CD14-positive monocyte (primary cell): Measurements from ENCODE around the gene CD6. TPM values are rescaled to one million over a fixed set of nuclear protein-coding genes. Genes with fewer than 3 reads are reported as not detected.

ENCODE experiments used
- DNase-seq, 3 donors: peaks; one replicate each; pipeline ENCODE4 v3.0.0-alpha.2; 2011 to 2022
- H2AFZ ChIP-seq: 2 replicates; pipeline ENCODE4 v1.6.0; 2012; ENCODE audit warnings: mild to moderate bottlenecking, low read depth, low read length, inconsistent platforms; ENCODE audit not compliant: insufficient read depth, poor library complexity, severe bottlenecking
- H3K27ac ChIP-seq, 2 donors: 1 replicate in 1 of 2; 2 replicates in 1 of 2; pipeline ENCODE4 v1.5.1; 2012 to 2013; ENCODE audit warnings: low read length in 2 of 2, control low read depth in 1 of 2, inconsistent platforms in 1 of 2, low read depth in 1 of 2, mild to moderate bottlenecking in 1 of 2
- H3K27me3 ChIP-seq, 2 donors: one replicate each; pipeline versions ENCODE4 v1.6.0 to v1.6.1; 2011 to 2013; ENCODE audit warnings: low read length in 2 of 2; ENCODE audit not compliant: control insufficient read depth in 2 of 2, insufficient read depth in 2 of 2
- H3K36me3 ChIP-seq, 2 donors: replicated peaks in 1 of 2; 1 replicate in 1 of 2; 2 replicates in 1 of 2; pipeline versions ENCODE4 v1.5.1 to v1.6.1; 2012 to 2013; ENCODE audit warnings: low read length in 2 of 2, control low read depth in 1 of 2, inconsistent platforms in 1 of 2, mild to moderate bottlenecking in 1 of 2; ENCODE audit not compliant: insufficient read depth in 2 of 2, control insufficient read depth in 1 of 2
- H3K4me1 ChIP-seq, 2 donors: 1 replicate in 1 of 2; 2 replicates in 1 of 2; pipeline versions ENCODE4 v1.5.1 to v1.6.1; 2012 to 2013; ENCODE audit warnings: low read length in 2 of 2, control low read depth in 1 of 2, inconsistent platforms in 1 of 2, mild to moderate bottlenecking in 1 of 2, moderate library complexity in 1 of 2; ENCODE audit not compliant: insufficient read depth in 2 of 2, control insufficient read depth in 1 of 2
- H3K4me2 ChIP-seq: replicated peaks from 2 replicates; pipeline ENCODE3; 2012; ENCODE audit warnings: low read length, moderate library complexity, mild to moderate bottlenecking; ENCODE audit not compliant: poor library complexity, severe bottlenecking; ENCODE audit errors: extremely low read depth
- H3K4me3 ChIP-seq, 3 experiments: fragments of 200-600 bp in 1 of 3; sonication (generic) in 1 of 3; replicated peaks in 1 of 3; 1 replicate in 2 of 3; 2 replicates in 1 of 3; pipeline ENCODE4 v1.5.1; 2011 to 2013; ENCODE audit warnings: low read length in 3 of 3, mild to moderate bottlenecking in 3 of 3, control low read depth in 2 of 3, low read depth in 2 of 3, inconsistent platforms in 1 of 3, moderate library complexity in 1 of 3
- H3K79me2 ChIP-seq: 2 replicates; pipeline ENCODE4 v1.6.0; 2012; ENCODE audit warnings: mild to moderate bottlenecking, control low read depth, inconsistent platforms, low read length, moderate library complexity; ENCODE audit not compliant: insufficient read depth
- H3K9ac ChIP-seq: 2 replicates; pipeline ENCODE4 v1.6.0; 2017; ENCODE audit warnings: low read length, mild to moderate bottlenecking; ENCODE audit not compliant: insufficient read depth, poor library complexity, severe bottlenecking
- H3K9me3 ChIP-seq, 2 donors: replicated peaks in 1 of 2; 1 replicate in 1 of 2; 2 replicates in 1 of 2; pipeline versions ENCODE4 v1.5.1 to v1.6.1; 2012 to 2013; ENCODE audit warnings: low read length in 2 of 2, control low read depth in 1 of 2; ENCODE audit not compliant: control insufficient read depth in 1 of 2, insufficient read depth in 1 of 2
- H4K20me1 ChIP-seq: 2 replicates; pipeline ENCODE4 v1.6.0; 2012; ENCODE audit warnings: mild to moderate bottlenecking, low read length, control low read depth, moderate library complexity; ENCODE audit not compliant: insufficient read depth
- H3K27ac Mint-ChIP-seq, 7 donors: one replicate each; pipeline ENCODE4 v1.8.0; 2020; ENCODE audit warnings: mild to moderate bottlenecking in 7 of 7, mixed read lengths in 7 of 7, moderate library complexity in 6 of 7, inconsistent platforms in 2 of 7
- H3K27me3 Mint-ChIP-seq, 3 donors: one replicate each; pipeline ENCODE4 v1.8.0; 2021 to 2022; ENCODE audit warnings: low read depth in 3 of 3, mild to moderate bottlenecking in 3 of 3, mixed read lengths in 3 of 3, moderate library complexity in 3 of 3, inconsistent platforms in 1 of 3
- H3K36me3 Mint-ChIP-seq, 2 donors: one replicate each; pipeline ENCODE4 v1.8.0; 2020; ENCODE audit warnings: mixed read lengths in 2 of 2, inconsistent platforms in 1 of 2, mild to moderate bottlenecking in 1 of 2
- H3K4me1 Mint-ChIP-seq: one replicate; pipeline ENCODE4 v1.8.0; 2020; ENCODE audit warnings: mild to moderate bottlenecking, mixed read lengths
- H3K4me3 Mint-ChIP-seq, 2 donors: one replicate each; pipeline ENCODE4 v1.8.0; 2020; ENCODE audit warnings: mild to moderate bottlenecking in 2 of 2, mixed read lengths in 2 of 2, moderate library complexity in 1 of 2
- H3K9me3 Mint-ChIP-seq, 7 donors: one replicate each; pipeline ENCODE4 v1.8.0; 2020 to 2022; ENCODE audit warnings: mixed read lengths in 7 of 7, mild to moderate bottlenecking in 6 of 7, moderate library complexity in 6 of 7, inconsistent platforms in 2 of 7
- WGBS: methylation state at CpG from one replicate; pipeline ENCODE4 v1.1.5; 2013; ENCODE audit warnings: missing lambda C conversion rate; ENCODE audit not compliant: insufficient coverage; 5-methylcytosine and 5-hydroxymethylcytosine counted together
- intact Hi-C, 2 donors: fragments of 100-400 bp; cut with micrococcal nuclease; formaldehyde crosslinking; loops; one replicate each; pipeline versions ENCODE4 v1.15.0 to v1.15.1; 2023
- polyA plus RNA-seq, 3 donors: library from polyadenylated mRNA; depleted of rRNA in 1 of 3; unstranded in 2 of 3; stranded (reverse) in 1 of 3; fragments of 300-500 nt in 2 of 3; fragments of >200 nt in 1 of 3; fragmentation: Illumina TruSeq in 2 of 3; gene quantifications; 1 replicate in 2 of 3; 2 replicates in 1 of 3; pipeline ENCODE4 v1.2.3, GENCODE V29; 2012 to 2021
- TF ChIP-seq, protein P1 (sequence below): fragments of 200-600 bp; IDR thresholded peaks from one replicate; pipeline ENCODE4 v1.8.0; 2022; ENCODE audit warnings: antibody characterized with exemption, mild to moderate bottlenecking

Gene CD6
- polyA plus RNA-seq, 3 donors = 0.09 to 0.39 (median 0.39) TPM

- DNase-seq = no peak
- peaks cover 0 to 6% of the 10 kb centered on the region in 2 donors for H3K36me3 Mint-ChIP-seq
- Histone ChIP-seq H3K27ac (no peak overlapping the region), H3K9ac (no peak overlapping the region), H3K27me3 (peaks cover 6 to 12% of the 10 kb centered on the region in 2 donors), H3K9me3 (no peaks in the 10 kb centered on the region), H3K4me3 (no peak overlapping the region), H3K4me2 (no peak overlapping the region), H3K36me3 (no peaks in the 10 kb centered on the region), H3K79me2 (no peaks in the 10 kb centered on the region), H2AFZ (no peak overlapping the region), H4K20me1 (no peaks in the 10 kb centered on the region), H3K4me1 (no peaks in the 10 kb centered on the region)
- H3K27me3 Mint-ChIP-seq = peaks cover 14 to 37% (median 18%) of the 10 kb centered on the region in 3 donors
- 100% methylated on average over 3 of the region's 3 CpGs for WGBS
- no peak overlapping the region for H3K27ac Mint-ChIP-seq
- H3K4me3 Mint-ChIP-seq = no peak overlapping the region
- H3K4me1 Mint-ChIP-seq = peaks cover 5% of the 10 kb centered on the region
- TF ChIP-seq, protein P1, sequence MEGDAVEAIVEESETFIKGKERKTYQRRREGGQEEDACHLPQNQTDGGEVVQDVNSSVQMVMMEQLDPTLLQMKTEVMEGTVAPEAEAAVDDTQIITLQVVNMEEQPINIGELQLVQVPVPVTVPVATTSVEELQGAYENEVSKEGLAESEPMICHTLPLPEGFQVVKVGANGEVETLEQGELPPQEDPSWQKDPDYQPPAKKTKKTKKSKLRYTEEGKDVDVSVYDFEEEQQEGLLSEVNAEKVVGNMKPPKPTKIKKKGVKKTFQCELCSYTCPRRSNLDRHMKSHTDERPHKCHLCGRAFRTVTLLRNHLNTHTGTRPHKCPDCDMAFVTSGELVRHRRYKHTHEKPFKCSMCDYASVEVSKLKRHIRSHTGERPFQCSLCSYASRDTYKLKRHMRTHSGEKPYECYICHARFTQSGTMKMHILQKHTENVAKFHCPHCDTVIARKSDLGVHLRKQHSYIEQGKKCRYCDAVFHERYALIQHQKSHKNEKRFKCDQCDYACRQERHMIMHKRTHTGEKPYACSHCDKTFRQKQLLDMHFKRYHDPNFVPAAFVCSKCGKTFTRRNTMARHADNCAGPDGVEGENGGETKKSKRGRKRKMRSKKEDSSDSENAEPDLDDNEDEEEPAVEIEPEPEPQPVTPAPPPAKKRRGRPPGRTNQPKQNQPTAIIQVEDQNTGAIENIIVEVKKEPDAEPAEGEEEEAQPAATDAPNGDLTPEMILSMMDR = no peak
- intact Hi-C loops = no loop called here
- H3K9me3 Mint-ChIP-seq = peaks cover 0 to 7% (median 0%) of the 10 kb centered on the region in 7 donors
These were observed 30.5 kb downstream of the CD6 start for GRCh38 chr11:61001931-61002330.

DNA sequence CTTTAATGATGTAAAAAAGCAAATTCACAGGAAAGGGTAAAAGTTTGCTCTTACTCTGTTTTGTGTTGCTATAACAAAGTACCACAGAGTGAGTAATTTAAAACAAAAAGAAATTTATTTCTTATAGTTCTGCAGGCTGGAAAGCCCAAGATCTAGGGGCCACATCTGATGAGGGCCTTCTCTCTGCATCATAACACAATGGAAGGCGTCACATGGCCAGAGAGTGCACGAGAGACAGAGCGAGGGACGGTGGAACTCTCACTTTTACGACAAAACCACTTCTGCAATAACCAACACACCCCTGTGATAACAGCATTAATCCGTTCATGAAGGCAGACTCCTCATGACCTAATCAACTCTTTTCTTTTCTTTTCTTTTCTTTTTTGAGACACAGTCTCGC is 31.1 kb downstream of the CD6 start:
- Histone ChIP-seq H3K79me2 (no peaks in the 10 kb centered on the region), H4K20me1 (no peaks in the 10 kb centered on the region), H3K4me2 (no peak overlapping the region), H3K9ac (no peak overlapping the region), H3K4me3 (no peak overlapping the region), H3K27ac (no peak overlapping the region), H3K9me3 (peaks cover 0 to under 1% of the 10 kb centered on the region in 2 donors), H3K4me1 (peaks cover 3 to 5% of the 10 kb centered on the region in 2 donors), H2AFZ (no peak overlapping the region), H3K36me3 (no peaks in the 10 kb centered on the region), H3K27me3 (peaks cover 11 to 17% of the 10 kb centered on the region in 2 donors)
- Mint-ChIP-seq H3K4me1 (peaks cover 8% of the 10 kb centered on the region), H3K4me3 (no peak overlapping the region), H3K9me3 (peaks cover 0 to 11% (median 0%) of the 10 kb centered on the region in 7 donors), H3K27me3 (peaks cover 20 to 44% (median 23%) of the 10 kb centered on the region in 3 donors), H3K36me3 (peaks cover 0 to 10% of the 10 kb centered on the region in 2 donors), H3K27ac (peak overlapping the region in 1 of 7 donors; percentile 77)
- WGBS = 90% methylated on average over 4 of the region's 7 CpGs
- TF ChIP-seq, protein P1 = no peak
- DNase-seq = no peak
- intact Hi-C loops = no loop called here
